T-helper 22 cell (primary cell): ENCODE data around the gene CXCL9.
"Not testable (repeated sequence)": the region's sequence is repeated elsewhere in the genome, so short reads cannot be mapped to it uniquely, and the experiment has no call there.

Experiments
- DNase-seq: peaks from one replicate; pipeline ENCODE4 v3.0.0-alpha.2; 2020; ENCODE audit warnings: low read depth

The CXCL9 gene

GRCh38 chr4:76007089-76007862, at the start of gene CXCL9:
Gene CXCL9 (minus strand): TSS chr4:76007509. CDS start chr4:76007449, 60 bp downstream.
- DNase-seq, result no peak

- no peak for DNase-seq
Measured at GRCh38 chr4:76055421-76055820, 48.1 kb upstream of the CXCL9 start.

GRCh38 chr4:76055016-76055415, 47.7 kb upstream of the CXCL9 start:
- DNase-seq, result no peak

GRCh38 chr4:76053730-76054129, 46.4 kb upstream of the CXCL9 start:
- DNase-seq, result no peak

GRCh38 chr4:76050560-76051050, 43.3 kb upstream of the CXCL9 start:
- DNase-seq, result not testable (repeated sequence)

- not testable (repeated sequence) for DNase-seq
Measured at GRCh38 chr4:76049860-76050416, 42.6 kb upstream of the CXCL9 start.

GRCh38 chr4:76044686-76045085, 37.4 kb upstream of the CXCL9 start:
- not testable (repeated sequence) for DNase-seq

GRCh38 chr4:76043306-76043705, 36.0 kb upstream of the CXCL9 start:
- DNase-seq, result not testable (repeated sequence)

GRCh38 chr4:76042241-76042998, 35.1 kb upstream of the CXCL9 start:
- not testable (repeated sequence) for DNase-seq

GRCh38 chr4:76036855-76037254, 29.5 kb upstream of the CXCL9 start:
- DNase-seq, result no peak

GRCh38 chr4:76035799-76036380, 28.6 kb upstream of the CXCL9 start, which contains the start of gene CXCL11:
Gene CXCL11 (minus strand): TSS chr4:76036070. CDS start chr4:76035987, 83 bp downstream.
- DNase-seq, result no peak

GRCh38 chr4:76035141-76035540, 27.8 kb upstream of the CXCL9 start:
- no peak for DNase-seq

GRCh38 chr4:76029300-76029699, 22.0 kb upstream of the CXCL9 start:
- no peak for DNase-seq

GRCh38 chr4:76028350-76028765, 21.0 kb upstream of the CXCL9 start:
- no peak for DNase-seq

GRCh38 chr4:76024065-76024464, 16.8 kb upstream of the CXCL9 start:
- no peak for DNase-seq

GRCh38 chr4:76023389-76023788, 16.1 kb upstream of the CXCL9 start, which contains the start of gene CXCL10:
Gene CXCL10 (minus strand): TSS chr4:76023497. CDS start chr4:76023431, 66 bp downstream.
- DNase-seq, result no peak

GRCh38 chr4:76022677-76023076, 15.4 kb upstream of the CXCL9 start:
- DNase-seq, result no peak

GRCh38 chr4:76022031-76022430, 14.7 kb upstream of the CXCL9 start:
- DNase-seq, result no peak

GRCh38 chr4:76017056-76017686, 9.9 kb upstream of the CXCL9 start:
- no peak for DNase-seq

GRCh38 chr4:76016393-76016792, 9.1 kb upstream of the CXCL9 start:
- DNase-seq, result no peak

GRCh38 chr4:76013540-76013939, 6.2 kb upstream of the CXCL9 start:
- no peak for DNase-seq

- no peak for DNase-seq
Measured at GRCh38 chr4:76012388-76012801, 5.1 kb upstream of the CXCL9 start.
